ENCODE data around the gene RDX. TPM values are rescaled to one million over a fixed set of nuclear protein-coding genes. Genes with fewer than 3 reads are reported as not detected.

Gene RDX
- total RNA-seq, 2 experiments from 2014 or later, result 11.4 to 14.2 TPM

DNA sequence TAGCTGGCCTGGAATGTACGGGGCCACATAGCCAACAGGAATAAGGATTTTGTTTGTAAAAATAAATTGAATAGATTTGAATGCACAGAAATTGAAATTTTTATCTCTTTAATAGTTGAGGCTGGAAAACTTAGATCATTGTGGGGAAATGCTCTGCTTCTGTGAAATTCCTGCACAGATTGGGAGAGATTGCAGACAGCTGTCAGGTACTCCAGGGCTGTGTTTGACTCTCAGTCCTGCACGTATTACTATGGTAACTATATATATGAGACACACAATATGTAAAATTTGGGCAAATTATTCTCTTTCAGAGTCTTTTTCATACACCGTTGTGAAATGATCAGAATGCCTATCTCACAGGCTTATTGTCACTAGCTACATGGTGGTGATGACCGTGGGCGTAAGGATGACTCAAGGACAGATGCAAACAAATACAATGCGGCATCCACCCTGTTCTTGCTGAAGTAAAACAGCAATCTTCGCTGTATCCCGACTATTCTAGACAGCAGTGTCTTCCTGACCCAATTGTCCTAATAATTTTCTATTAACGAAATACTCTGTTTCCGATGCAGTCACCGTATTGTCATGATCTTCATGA is 123.8 kb downstream of the RDX start:
- peaks cover 7% of the 10 kb centered on the region for H3K4me1 Mint-ChIP-seq (ENCODE audit: low read depth)
- H3K4me3 ChIP-seq (ENCODE audit: low read length), result no peak overlapping the region
- no peak overlapping the region for H3K4me3 Mint-ChIP-seq
- ChIA-PET POLR2A (interaction anchor here (0.9 kb wide), 1 partner anchor 8 kb away, joined by 3 read pairs; no protein-coding TSS in a partner anchor), CTCF (no interaction called here)
- H3K27ac ChIP-seq (ENCODE audit: low read depth in 1 of 2, low read length in 2 of 2), result no peak overlapping the region
- no peak for DNase-seq
- H3K27me3 ChIP-seq (ENCODE audit: control insufficient read depth in 1 of 2, insufficient read depth in 2 of 2, low read length in 2 of 2), result no peaks in the 10 kb centered on the region
- H3K9me3 Mint-ChIP-seq, result no peaks in the 10 kb centered on the region
- TF ChIP-seq, protein P1, sequence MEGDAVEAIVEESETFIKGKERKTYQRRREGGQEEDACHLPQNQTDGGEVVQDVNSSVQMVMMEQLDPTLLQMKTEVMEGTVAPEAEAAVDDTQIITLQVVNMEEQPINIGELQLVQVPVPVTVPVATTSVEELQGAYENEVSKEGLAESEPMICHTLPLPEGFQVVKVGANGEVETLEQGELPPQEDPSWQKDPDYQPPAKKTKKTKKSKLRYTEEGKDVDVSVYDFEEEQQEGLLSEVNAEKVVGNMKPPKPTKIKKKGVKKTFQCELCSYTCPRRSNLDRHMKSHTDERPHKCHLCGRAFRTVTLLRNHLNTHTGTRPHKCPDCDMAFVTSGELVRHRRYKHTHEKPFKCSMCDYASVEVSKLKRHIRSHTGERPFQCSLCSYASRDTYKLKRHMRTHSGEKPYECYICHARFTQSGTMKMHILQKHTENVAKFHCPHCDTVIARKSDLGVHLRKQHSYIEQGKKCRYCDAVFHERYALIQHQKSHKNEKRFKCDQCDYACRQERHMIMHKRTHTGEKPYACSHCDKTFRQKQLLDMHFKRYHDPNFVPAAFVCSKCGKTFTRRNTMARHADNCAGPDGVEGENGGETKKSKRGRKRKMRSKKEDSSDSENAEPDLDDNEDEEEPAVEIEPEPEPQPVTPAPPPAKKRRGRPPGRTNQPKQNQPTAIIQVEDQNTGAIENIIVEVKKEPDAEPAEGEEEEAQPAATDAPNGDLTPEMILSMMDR (IDR thresholded peaks at IDR 0.05), result no peak
- H3K9me3 ChIP-seq (ENCODE audit: control insufficient read depth in 1 of 2, insufficient read depth in 1 of 2, low read length in 2 of 2), result no peaks in the 10 kb centered on the region
- intact Hi-C loops (cut with DNase I, micrococcal nuclease), result no loop called here
- no peaks in the 10 kb centered on the region for H3K36me3 Mint-ChIP-seq (ENCODE audit: low read depth)
- no peaks in the 10 kb centered on the region for H3K36me3 ChIP-seq (ENCODE audit: insufficient read depth, low read length)
- H3K27ac Mint-ChIP-seq, result no peak overlapping the region
- H3K27me3 Mint-ChIP-seq, result peaks cover 10% of the 10 kb centered on the region
- ATAC-seq (ENCODE audit: poor library complexity), result no peak
- H3K4me1 ChIP-seq (ENCODE audit: insufficient read depth, low read length), result peaks cover 3% of the 10 kb centered on the region

DNA sequence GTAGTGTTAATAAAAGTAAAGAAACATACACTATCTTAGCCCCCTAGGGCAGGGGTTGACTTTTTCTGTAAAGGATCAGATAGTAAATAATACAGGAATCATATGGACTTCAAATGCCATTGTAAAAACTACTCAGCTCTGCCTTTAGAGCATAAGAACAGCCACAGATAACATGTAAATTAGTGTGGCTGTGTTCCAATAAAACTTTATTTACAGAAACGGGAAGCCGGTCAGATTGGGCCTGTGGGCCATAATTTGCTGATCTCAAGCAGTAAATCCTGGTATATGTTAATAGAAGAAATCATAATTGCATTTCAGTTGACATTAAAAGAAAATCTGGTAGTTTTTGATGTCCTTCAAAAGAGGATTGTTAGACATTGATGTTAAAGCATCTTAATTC is 126.7 kb downstream of the RDX start:
- Mint-ChIP-seq H3K36me3 (ENCODE audit: low read depth) (no peaks in the 10 kb centered on the region), H3K9me3 (no peaks in the 10 kb centered on the region), H3K4me3 (no peak overlapping the region), H3K27ac (no peak overlapping the region), H3K4me1 (ENCODE audit: low read depth) (peaks cover 7% of the 10 kb centered on the region), H3K27me3 (peaks cover 10% of the 10 kb centered on the region)
- no peak for DNase-seq
- no peaks in the 10 kb centered on the region for H3K27me3 ChIP-seq (ENCODE audit: control insufficient read depth in 1 of 2, insufficient read depth in 2 of 2, low read length in 2 of 2)
- H3K4me1 ChIP-seq (ENCODE audit: insufficient read depth, low read length), result peaks cover 3% of the 10 kb centered on the region
- H3K27ac ChIP-seq (ENCODE audit: low read depth in 1 of 2, low read length in 2 of 2), result no peak overlapping the region
- CTCF ChIA-PET, result no interaction called here
- no peak for ATAC-seq (ENCODE audit: poor library complexity)
- POLR2A ChIA-PET, result no interaction called here
- no peaks in the 10 kb centered on the region for H3K9me3 ChIP-seq (ENCODE audit: control insufficient read depth in 1 of 2, insufficient read depth in 1 of 2, low read length in 2 of 2)
- H3K4me3 ChIP-seq (ENCODE audit: low read length), result no peak overlapping the region
- intact Hi-C loops (cut with DNase I, micrococcal nuclease), result no loop called here
- H3K36me3 ChIP-seq (ENCODE audit: insufficient read depth, low read length), result no peaks in the 10 kb centered on the region
- TF ChIP-seq, protein P1 (IDR thresholded peaks at IDR 0.05), result no peak

DNA sequence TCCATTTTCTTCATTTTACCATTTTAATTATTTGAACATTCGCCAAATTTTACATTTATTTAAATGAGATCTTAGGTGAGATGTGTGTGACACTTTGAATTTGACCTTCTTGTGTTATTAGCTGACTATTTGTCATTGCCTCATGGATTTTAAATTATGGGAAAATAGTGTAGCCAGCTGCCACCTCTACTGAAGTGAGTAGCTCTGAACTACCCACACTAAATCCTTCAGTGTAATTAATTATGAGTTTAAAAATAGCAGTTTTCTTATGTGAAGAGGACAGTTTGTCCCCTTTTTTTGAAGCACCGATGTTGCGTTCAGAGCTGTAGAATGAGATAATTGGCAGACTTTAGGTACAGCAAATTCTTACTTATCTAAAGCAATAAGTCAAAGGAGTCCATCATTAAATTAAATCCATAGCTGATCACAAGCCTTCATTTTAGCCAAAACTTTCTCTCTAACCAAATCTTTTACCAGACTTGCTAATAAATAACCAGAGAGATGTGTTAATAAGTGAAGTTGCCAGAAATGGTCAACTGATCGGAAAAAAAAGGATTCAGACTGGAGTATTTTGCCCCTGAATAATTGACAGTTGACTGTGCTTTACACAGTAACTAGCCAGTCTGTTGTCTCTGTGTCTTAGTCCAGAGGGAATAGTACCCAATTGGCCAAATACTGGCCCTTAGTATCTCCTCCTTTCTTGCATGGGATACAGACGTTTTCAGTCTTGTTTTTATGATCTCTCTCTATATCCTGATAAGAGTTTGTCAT is 128.2 kb downstream of the RDX start:
- no peaks in the 10 kb centered on the region for H3K4me1 Mint-ChIP-seq (ENCODE audit: low read depth)

More for the DNA sequence above, 128.2 kb downstream of the RDX start:
- Histone ChIP-seq H3K9me3 (ENCODE audit: control insufficient read depth in 1 of 2, insufficient read depth in 1 of 2, low read length in 2 of 2) (no peaks in the 10 kb centered on the region), H3K27me3 (ENCODE audit: control insufficient read depth in 1 of 2, insufficient read depth in 2 of 2, low read length in 2 of 2) (no peaks in the 10 kb centered on the region), H3K4me1 (ENCODE audit: insufficient read depth, low read length) (no peaks in the 10 kb centered on the region), H3K4me3 (ENCODE audit: low read length) (no peak overlapping the region), H3K36me3 (ENCODE audit: insufficient read depth, low read length) (no peaks in the 10 kb centered on the region), H3K27ac (ENCODE audit: low read depth in 1 of 2, low read length in 2 of 2) (no peak overlapping the region)
- Mint-ChIP-seq H3K36me3 (ENCODE audit: low read depth) (no peaks in the 10 kb centered on the region), H3K27me3 (peaks cover 4% of the 10 kb centered on the region), H3K4me3 (no peak overlapping the region), H3K9me3 (no peaks in the 10 kb centered on the region), H3K27ac (no peak overlapping the region)
- intact Hi-C loops (cut with DNase I, micrococcal nuclease), result no loop called here
- CTCF ChIA-PET, result no interaction called here
- TF ChIP-seq, protein P1 (IDR thresholded peaks at IDR 0.05), result no peak
- DNase-seq (no peak), ATAC-seq (ENCODE audit: poor library complexity) (no peak)
- POLR2A ChIA-PET, result no interaction called here

Measured in CD4-positive, alpha-beta T cell (primary cell).